MM.1S (cell line): ENCODE results near the gene A1BG.
A peak's percentile ranks its signal among the peaks of the same experiment; 100 is the strongest.

Source experiments
- DNase-seq: peaks from one replicate; pipeline ENCODE4 v3.0.0-alpha.2; 2015
- H2AFZ ChIP-seq: fragments of 300-600 bp; sonication (generic); 2 replicates; pipeline ENCODE4 v1.6.0; 2016; ENCODE audit warnings: antibody characterized with exemption, low read length
- H3F3A ChIP-seq: fragments of 300-600 bp; sonication (generic); 2 replicates; pipeline ENCODE4 v1.6.1; 2016; ENCODE audit warnings: mild to moderate bottlenecking, antibody characterized with exemption, low read length, moderate library complexity, mixed read lengths; ENCODE audit not compliant: insufficient read depth
- H3K27ac ChIP-seq: fragments of 300-600 bp; sonication (generic); 2 replicates; pipeline ENCODE4 v1.5.1; 2016; ENCODE audit warnings: mild to moderate bottlenecking, low read length
- H3K27me3 ChIP-seq: fragments of 300-600 bp; sonication (generic); replicated peaks from 2 replicates; pipeline ENCODE4 v1.6.0; 2016; ENCODE audit warnings: low read length; ENCODE audit not compliant: insufficient read depth
- H3K36me3 ChIP-seq: fragments of 300-600 bp; sonication (generic); replicated peaks from 2 replicates; pipeline ENCODE4 v1.6.1; 2016; ENCODE audit warnings: mild to moderate bottlenecking, low read length, mixed read lengths; ENCODE audit not compliant: insufficient read depth
- H3K4me1 ChIP-seq: fragments of 300-600 bp; sonication (generic); 2 replicates; pipeline ENCODE4 v1.6.1; 2016; ENCODE audit warnings: low read length, mixed read lengths
- H3K4me2 ChIP-seq: fragments of 300-600 bp; sonication (generic); 2 replicates; pipeline ENCODE4 v1.6.0; 2016; ENCODE audit warnings: low read depth, low read length
- H3K4me3 ChIP-seq: fragments of 300-600 bp; sonication (generic); 2 replicates; pipeline ENCODE4 v1.5.1; 2016; ENCODE audit warnings: low read length, mixed read lengths
- H3K79me2 ChIP-seq: fragments of 300-600 bp; sonication (generic); 2 replicates; pipeline ENCODE4 v1.6.1; 2016; ENCODE audit warnings: mixed run types, low read length, mixed read lengths
- H3K9ac ChIP-seq: fragments of 300-600 bp; sonication (generic); 2 replicates; pipeline ENCODE4 v1.6.1; 2016; ENCODE audit warnings: low read length, mixed read lengths
- H3K9me2 ChIP-seq: fragments of 300-600 bp; sonication (generic); replicated peaks from 2 replicates; pipeline ENCODE4 v1.6.1; 2016; ENCODE audit warnings: mild to moderate bottlenecking, low read length, mixed read lengths; ENCODE audit not compliant: insufficient read depth
- H3K9me3 ChIP-seq: fragments of 300-600 bp; sonication (generic); replicated peaks from 2 replicates; pipeline ENCODE4 v1.6.1; 2016; ENCODE audit warnings: mild to moderate bottlenecking, low read length, mixed read lengths; ENCODE audit not compliant: insufficient read depth
- H4K20me1 ChIP-seq: fragments of 300-600 bp; sonication (generic); 2 replicates; pipeline ENCODE4 v1.6.1; 2016; ENCODE audit warnings: mild to moderate bottlenecking, low read length, moderate library complexity, mixed read lengths; ENCODE audit not compliant: insufficient read depth
- EZH2 ChIP-seq: fragments of 300-600 bp; sonication (generic); optimal IDR thresholded peaks from 2 replicates; pipeline ENCODE3; 2017; ENCODE audit warnings: low read depth, mild to moderate bottlenecking, antibody characterized with exemption, low read length, mixed read lengths
- EZH2phosphoT487 ChIP-seq: fragments of 300-600 bp; sonication (generic); IDR thresholded peaks from 2 replicates; pipeline ENCODE4 v1.6.1; 2018; ENCODE audit warnings: antibody characterized with exemption, low read length
- TF ChIP-seq, protein P1 (sequence below): fragments of 300-600 bp; sonication (generic); IDR thresholded peaks from 2 replicates; pipeline ENCODE4 v1.5.1; 2016; ENCODE audit warnings: antibody characterized with exemption, low read length, mixed read lengths

The A1BG gene

DNA sequence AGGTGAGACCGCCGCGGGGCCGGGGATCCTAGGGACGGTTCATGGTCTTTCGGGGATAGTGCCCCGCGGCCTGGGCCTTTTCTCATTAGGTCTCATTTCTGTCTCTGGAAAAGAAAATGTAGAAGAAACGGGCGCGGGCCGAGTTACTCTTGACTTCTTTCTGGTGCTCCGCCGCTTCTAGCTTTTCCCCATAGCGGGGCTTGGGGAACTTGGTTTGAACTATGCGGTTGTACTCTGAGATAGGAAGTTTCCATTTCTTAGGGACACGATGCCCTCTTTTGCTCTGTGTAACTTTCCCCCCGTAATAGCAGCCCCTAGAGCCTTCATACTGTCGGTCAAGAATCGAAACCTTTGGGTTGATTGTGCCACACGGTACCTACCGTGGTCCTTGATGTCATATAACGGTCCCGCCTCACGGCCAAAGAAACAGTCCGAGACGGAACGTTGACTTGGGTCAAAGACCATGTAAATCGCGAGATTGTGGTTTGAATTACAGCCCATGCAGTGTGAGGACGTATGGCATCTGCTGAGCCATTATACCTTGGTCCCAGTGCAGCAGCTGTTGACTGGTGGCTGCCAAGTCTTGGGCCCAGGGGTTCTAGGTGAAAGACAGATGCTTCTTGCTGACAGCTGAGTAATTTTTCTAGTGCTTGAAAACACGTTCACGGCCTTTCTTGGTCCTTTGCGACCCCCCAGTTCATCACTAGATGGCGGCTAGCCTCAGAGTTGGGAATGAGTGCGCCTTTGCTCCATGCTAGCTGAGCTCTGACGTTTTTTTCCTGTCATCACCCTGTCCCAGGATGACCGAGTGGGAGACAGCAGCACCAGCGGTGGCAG, 34.3 kb upstream of the A1BG start:
- DNase-seq = no peak
- H3K4me1 ChIP-seq = peaks cover 12% of the 10 kb centered on the region; the same call in 1 of the 2 replicates
- peaks cover 10% of the 10 kb centered on the region; the same call in 1 of the 2 replicates for H3K36me3 ChIP-seq
- no peaks in the 10 kb centered on the region for H3K9me3 ChIP-seq
- no peaks in the 10 kb centered on the region for H3K27me3 ChIP-seq
- H3K27ac ChIP-seq = peak overlapping the region; percentile 83; the same call in 1 of the 2 replicates
- peak overlapping the region; percentile 84 for H3K9ac ChIP-seq
- H3K4me3 ChIP-seq = peak overlapping the region; percentile 87
- H4K20me1 ChIP-seq = no peaks in the 10 kb centered on the region
- peak overlapping the region; percentile 24; the same call in 1 of the 2 replicates for H2AFZ ChIP-seq
- TF ChIP-seq EZH2 = no peak
- TF ChIP-seq, protein P1, sequence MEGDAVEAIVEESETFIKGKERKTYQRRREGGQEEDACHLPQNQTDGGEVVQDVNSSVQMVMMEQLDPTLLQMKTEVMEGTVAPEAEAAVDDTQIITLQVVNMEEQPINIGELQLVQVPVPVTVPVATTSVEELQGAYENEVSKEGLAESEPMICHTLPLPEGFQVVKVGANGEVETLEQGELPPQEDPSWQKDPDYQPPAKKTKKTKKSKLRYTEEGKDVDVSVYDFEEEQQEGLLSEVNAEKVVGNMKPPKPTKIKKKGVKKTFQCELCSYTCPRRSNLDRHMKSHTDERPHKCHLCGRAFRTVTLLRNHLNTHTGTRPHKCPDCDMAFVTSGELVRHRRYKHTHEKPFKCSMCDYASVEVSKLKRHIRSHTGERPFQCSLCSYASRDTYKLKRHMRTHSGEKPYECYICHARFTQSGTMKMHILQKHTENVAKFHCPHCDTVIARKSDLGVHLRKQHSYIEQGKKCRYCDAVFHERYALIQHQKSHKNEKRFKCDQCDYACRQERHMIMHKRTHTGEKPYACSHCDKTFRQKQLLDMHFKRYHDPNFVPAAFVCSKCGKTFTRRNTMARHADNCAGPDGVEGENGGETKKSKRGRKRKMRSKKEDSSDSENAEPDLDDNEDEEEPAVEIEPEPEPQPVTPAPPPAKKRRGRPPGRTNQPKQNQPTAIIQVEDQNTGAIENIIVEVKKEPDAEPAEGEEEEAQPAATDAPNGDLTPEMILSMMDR = no peak
- TF ChIP-seq EZH2phosphoT487 = no peak
- peaks cover 3% of the 10 kb centered on the region; the same call in 1 of the 2 replicates for H3F3A ChIP-seq
- peak overlapping the region; percentile 61 for H3K4me2 ChIP-seq
- peaks cover 32% of the 10 kb centered on the region for H3K79me2 ChIP-seq
- no peaks in the 10 kb centered on the region for H3K9me2 ChIP-seq

DNA sequence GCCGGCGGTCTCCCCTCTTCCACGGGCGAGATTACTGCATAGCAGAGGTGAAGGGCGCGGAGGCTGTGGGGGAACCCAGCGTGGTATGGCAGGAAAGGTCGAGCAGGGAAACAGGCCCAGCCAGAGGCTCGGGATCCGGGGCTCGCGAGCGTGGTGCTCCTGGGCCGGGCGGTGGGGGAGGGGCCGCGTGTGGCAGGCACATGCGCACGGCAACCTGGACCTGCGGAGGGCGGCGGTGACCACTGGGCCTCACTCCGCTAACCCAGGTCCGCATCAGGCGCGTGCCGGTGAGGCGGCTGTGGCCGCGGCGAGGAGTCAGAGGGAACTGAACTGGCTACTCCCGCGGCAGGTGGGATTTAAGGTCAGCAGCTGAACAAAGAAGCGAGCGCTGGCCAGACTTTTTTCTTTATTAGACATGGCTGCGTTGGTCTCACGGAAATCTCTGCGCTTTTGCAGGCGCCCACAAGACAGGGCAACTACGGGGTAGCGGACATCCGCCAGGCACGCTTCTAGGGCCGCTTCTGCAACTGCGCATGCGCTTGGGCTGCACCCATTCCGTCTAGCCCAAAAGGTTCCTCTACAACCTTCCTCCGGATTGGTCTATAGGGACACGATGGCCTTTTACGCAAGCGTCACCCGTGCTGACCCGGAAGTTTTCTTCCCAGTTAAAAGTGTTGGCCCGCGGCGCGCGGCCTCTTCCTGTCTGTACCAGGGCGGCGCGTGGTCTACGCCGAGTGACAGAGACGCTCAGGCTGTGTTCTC, 33.5 kb upstream of the A1BG start, which contains the start of gene RPS5:
Gene RPS5, plus strand, starts transcription at position 694 of the 762 bp plus-strand sequence. CDS start 869 bp downstream, outside the sequence.
- Histone ChIP-seq H3K36me3 (peaks cover 10% of the 10 kb centered on the region; the same call in 1 of the 2 replicates), H3K4me2 (peak within 1 kb of the TSS; percentile 90), H3K9me3 (no peaks in the 10 kb centered on the region), H3K27ac (peak within 1 kb of the TSS; percentile 83; the same call in 1 of the 2 replicates), H3K9ac (peak within 1 kb of the TSS; percentile 84), H3K27me3 (no peaks in the 10 kb centered on the region), H3K4me3 (peak within 1 kb of the TSS; percentile 87), H2AFZ (peak within 1 kb of the TSS; percentile 74), H4K20me1 (no peaks in the 10 kb centered on the region), H3K4me1 (peaks cover 12% of the 10 kb centered on the region; the same call in 1 of the 2 replicates), H3F3A (peaks cover 3% of the 10 kb centered on the region; the same call in 1 of the 2 replicates), H3K9me2 (no peaks in the 10 kb centered on the region), H3K79me2 (peaks cover 30% of the 10 kb centered on the region)
- peak; percentile 98 for DNase-seq
- no peak for TF ChIP-seq EZH2
- no peak for TF ChIP-seq EZH2phosphoT487
- TF ChIP-seq, protein P1 = no peak

DNA sequence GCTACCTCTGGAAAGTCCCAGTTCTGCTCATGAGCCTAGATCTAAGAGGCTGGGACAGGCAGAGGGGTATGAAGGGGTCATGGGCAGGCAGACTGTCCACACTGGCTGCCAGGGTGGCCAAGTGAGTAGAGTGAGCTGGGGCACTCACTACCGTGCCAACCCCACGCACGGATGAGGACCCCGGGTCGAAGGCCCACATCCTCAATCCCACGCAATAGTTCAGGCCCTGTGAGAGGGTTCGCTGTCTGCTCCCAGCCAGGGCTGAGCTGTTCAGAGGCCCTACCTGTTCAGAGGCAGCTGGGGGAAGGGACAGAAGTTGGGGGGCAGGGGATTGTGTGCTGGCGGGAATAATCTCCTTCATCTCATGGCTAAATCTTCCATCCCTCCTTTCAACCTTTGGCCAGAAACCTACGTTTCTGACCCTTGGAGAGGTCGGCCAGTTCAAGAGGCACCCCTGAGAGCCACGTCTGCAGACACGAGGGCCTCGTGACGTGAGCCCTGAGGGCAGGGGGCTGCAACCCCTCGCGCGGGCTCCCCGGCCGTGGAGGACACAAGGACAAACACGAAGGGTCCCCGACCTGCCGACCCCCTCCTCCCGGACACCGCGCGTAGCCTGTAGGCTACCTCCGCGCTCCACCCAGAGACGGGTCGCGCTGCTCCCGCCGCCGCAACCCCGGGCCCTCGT, 32.7 kb upstream of the A1BG start:
- no peak for DNase-seq
- H3K36me3 ChIP-seq = peaks cover 10% of the 10 kb centered on the region; the same call in 1 of the 2 replicates
- peaks cover 12% of the 10 kb centered on the region; the same call in 1 of the 2 replicates for H3K4me1 ChIP-seq
- no peaks in the 10 kb centered on the region for H3K9me2 ChIP-seq
- peak overlapping the region; percentile 84 for H3K9ac ChIP-seq
- peak overlapping the region; percentile 87 for H3K4me3 ChIP-seq
- H3K79me2 ChIP-seq = peaks cover 29% of the 10 kb centered on the region
- H3K27me3 ChIP-seq = no peaks in the 10 kb centered on the region
- H4K20me1 ChIP-seq = no peaks in the 10 kb centered on the region
- TF ChIP-seq EZH2phosphoT487 = no peak
- TF ChIP-seq, protein P1 = no peak
- TF ChIP-seq EZH2 = no peak
- no peaks in the 10 kb centered on the region for H3K9me3 ChIP-seq
- H3K4me2 ChIP-seq = peak overlapping the region; percentile 90
- H2AFZ ChIP-seq = peak overlapping the region; percentile 74
- H3K27ac ChIP-seq = peak overlapping the region; percentile 83; the same call in 1 of the 2 replicates
- H3F3A ChIP-seq = peaks cover 3% of the 10 kb centered on the region; the same call in 1 of the 2 replicates
